Cerebellar nuclear complex (tissue), 1 donor: ENCODE measurements around the gene C9orf40.

Source experiments
- DNase-seq, 2 experiments: peaks; one replicate each; lab custom pipeline; 2025; lab: John Stamatoyannopoulos, UW

Gene C9orf40, protein sequence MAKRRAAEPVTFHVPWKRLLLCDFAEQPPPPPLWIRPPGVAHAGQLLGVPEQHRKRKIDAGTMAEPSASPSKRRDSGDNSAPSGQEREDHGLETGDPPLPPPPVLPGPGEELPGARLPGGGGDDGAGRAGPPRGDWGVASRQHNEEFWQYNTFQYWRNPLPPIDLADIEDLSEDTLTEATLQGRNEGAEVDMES

DNA sequence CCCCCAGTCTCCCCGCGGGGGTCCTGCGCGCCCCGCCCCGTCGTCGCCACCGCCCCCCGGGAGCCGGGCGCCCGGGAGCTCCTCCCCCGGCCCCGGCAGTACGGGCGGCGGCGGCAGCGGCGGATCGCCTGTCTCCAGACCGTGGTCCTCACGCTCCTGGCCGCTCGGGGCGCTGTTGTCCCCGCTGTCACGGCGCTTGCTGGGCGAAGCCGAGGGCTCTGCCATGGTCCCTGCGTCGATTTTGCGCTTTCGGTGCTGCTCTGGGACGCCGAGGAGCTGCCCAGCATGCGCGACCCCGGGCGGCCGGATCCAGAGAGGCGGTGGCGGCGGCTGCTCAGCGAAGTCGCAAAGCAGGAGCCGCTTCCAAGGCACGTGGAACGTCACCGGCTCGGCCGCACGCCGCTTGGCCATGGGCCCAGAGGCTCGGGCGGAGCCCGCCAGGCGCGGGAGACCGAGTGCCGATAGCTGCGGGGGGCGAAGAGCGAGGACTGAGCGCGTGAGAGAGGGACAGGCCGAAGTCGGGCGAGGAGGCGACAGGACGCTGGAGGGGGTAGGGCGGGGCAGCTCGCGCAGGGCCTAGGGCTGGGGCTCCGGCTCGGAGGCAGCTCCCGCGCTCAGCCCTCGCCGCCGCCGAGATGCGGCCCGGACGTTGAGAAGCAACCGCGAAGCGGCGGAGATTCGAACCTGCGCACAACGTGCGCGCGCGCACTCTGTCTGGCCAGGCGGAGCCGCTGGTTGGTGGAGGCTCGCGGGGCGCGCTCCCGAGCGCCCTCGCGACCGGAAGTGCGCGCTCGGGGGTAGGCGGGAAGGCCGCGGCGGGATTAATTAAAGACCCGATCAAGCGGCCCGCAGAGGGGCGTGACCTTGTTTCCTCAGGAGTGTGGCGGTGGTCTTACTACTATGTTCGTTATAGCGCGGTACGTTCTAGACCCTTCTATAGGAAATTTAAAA lies at the start of gene C9orf40:
Gene C9orf40, minus strand, starts transcription at position 712 of the 951 bp plus-strand sequence. Its CDS starts 301 bp downstream, at position 411.
- DNase-seq, result peak in 1 of 2 experiments; percentile 48

DNA sequence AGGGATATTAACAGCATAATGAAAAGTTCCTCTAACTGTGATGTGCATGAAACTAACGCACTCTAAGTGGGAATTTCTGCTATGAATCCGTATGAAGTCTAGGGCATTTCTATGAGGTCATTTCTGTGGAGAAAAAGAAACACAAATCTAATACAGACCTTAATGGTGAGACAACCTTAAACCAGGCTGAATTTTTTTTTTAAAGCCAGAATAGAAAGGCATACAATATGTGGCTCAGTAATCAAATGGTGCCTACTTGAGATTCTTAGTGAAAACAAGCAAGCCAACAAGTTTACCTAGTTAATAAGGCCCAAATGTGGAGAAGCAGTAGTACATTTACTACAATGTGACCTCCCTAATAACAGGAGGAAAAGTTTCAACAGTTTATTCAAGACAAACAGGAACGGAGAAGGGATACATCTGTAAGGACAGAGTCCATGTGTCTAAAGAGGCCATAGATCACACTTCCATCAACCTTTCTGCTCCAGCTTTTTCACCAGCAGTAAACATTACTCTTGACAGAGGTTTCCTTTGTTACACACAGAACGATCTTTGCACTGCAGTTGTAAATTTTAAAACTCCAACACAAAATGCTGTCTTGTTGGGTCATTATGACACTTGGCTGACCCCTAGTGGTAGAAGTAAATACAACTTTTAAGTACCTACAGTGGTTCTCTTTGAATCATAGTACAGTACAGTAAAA lies 49.2 kb upstream of the C9orf40 start:
- peak in 1 of 2 experiments; percentile 18 for DNase-seq

DNA sequence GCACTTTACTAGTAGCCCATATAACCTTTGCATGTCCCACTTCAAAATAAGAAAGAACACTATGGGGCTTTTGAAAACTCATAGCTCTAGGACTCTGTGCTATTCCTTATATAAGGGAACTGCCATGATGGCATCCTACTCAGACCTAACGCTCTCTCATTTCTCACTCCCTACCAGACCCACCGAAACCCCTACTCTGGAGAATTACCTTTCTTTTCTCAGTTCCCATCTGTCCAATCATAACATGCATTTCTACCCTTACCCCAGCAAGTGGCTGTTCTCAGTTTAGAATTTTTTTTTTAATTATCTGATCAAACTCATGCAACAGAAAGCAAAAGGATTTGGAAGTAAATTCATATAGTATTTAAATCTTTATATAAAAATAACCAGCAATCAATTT lies 48.1 kb upstream of the C9orf40 start:
- no peak for DNase-seq

DNA sequence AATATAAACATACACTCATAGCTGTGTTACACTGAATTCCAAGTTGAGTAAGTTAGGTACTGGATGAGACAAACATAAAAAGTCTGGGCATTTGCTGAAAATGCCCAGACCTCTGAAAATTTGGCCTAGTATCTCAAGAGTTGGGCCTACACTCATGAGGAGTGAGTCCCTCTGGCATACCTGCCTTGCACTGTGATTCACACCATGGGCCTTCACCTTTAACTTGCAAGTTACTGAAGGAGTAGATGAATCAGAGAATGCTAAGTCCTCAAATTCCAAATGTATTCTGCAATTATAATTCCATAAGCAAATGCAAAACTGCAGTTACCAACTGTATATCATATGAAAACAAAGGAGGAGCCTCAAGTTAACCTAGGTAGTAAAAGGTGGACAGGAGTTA lies 32.3 kb upstream of the C9orf40 start:
- no peak for DNase-seq

DNA sequence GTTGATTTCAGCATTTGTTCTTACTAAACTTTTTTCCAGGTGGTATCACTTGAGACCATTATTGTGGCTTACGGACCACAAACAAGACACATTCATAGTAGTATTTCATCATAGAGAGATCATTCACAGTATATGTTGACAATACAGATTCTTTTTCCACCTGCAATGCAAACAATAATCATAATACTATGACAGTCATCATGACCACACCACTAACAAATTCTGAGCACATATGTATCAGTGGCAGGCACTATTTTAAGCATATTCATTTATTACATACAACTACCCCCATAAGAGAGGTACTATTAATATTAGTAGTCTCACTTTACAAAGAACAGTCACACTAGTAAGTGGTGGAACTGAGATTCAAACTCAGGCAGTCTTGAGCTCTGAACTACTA lies 31.0 kb upstream of the C9orf40 start:
- no peak for DNase-seq

DNA sequence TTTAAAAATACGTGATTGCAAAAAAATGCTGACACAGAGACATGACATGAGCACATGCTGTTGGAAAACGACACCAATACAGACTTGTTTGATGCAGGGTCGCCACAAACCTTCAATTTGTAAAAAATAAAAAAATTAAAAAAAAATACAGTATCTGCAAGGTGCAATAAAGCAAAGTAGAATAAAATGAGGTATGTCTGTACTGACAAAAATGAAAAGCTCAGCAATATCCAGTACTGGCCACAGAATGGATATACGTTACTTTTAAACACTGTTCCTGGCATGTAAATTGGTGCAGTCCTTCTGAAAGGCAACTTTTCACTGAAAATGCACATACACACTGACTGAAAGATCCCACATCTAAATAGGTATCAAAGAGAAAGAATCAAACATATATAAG lies 27.1 kb upstream of the C9orf40 start:
- DNase-seq, result no peak

DNA sequence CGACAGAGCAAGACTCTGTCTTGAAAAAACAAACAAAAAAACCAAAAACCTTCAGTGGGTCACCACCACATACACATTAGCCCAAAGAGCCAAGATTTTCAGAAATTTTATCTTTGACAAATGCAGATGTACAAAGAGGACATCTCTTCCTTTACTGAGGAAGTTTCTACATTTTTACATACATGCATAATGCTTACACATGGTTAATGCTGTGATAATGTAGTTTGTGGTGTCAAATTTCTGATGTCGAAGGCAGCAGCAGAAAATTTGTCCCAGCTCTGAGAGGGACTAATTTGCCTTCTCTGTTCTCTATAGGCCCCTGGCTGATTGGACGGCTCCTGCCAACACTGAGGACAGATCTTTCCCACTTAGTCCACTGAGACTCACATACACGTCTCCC lies 24.6 kb upstream of the C9orf40 start:
- no peak for DNase-seq

DNA sequence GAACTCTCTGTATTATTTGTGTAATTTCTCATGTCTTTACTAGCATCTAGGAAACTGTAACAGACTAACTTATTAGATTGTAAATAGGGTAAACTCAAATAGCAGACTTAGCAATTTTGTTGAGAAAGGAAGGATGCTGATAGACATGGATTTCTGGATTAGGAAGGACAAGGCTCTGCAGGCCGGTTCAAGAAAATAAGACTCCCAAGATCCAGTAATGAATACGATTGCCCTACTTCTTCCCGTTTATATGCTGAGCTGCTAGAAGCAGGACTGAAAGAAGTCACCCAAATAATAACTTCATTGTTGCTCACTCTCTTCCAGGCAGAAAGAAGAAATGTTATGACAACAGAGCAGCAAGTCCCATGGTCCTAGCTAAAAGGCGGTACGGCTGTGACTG lies 22.8 kb upstream of the C9orf40 start:
- no peak for DNase-seq

DNA sequence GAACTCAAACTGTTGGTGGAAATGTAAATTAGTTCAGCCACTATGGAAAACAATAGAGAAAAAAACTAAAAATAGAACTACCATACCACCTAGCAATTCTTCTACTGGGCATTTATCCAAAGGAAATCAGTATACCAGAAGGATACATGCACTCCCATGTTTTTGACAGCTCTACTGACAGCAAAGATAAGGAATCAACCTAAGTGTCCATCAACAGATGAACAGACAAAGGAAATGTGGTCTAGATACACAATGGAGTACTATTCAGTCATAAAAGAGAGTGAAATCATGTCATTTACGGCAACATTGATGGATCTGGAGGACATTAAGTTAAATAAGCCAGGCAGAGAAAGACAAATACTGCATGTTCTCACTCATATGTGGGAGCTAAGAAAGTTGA lies 21.8 kb upstream of the C9orf40 start:
- DNase-seq, result no peak

DNA sequence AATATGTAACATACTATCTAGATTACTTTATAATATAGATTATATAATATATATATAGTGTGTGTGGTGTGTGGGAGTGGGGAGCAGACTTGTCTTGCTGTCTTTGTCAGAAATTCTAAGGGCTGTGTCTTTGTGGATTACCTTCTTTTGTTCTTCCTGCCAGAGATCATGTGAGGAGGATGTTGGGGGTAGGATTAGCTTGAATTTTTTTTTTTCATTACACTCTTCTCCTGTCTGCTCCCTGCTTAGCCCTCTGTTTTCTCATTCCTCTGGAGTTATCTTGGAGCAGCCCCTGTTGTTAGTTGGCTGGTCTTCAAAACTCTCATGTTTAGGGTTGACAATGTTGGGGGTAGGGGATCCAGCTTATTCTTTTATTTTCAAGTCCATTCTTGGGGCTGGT lies 21.0 kb upstream of the C9orf40 start:
- DNase-seq, result no peak

DNA sequence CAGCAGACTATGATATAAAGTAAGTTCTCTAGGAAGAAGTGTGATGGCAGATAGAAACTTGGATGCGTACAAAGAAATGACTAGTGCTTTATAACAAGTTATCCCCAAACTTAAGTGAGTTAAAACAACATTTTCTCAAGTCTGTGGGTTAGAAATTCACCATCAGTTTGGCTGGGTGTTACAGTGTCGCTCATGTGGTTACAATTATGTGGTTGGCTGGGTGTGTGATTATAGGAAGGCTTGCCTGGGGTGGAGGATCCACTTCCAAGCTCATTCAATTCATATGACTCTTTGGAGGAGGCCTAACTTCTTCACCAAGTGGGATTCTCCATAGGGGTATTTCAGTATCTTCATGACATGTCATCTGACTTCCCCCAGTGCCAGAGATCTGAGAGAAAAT lies 10.3 kb upstream of the C9orf40 start:
- no peak for DNase-seq

DNA sequence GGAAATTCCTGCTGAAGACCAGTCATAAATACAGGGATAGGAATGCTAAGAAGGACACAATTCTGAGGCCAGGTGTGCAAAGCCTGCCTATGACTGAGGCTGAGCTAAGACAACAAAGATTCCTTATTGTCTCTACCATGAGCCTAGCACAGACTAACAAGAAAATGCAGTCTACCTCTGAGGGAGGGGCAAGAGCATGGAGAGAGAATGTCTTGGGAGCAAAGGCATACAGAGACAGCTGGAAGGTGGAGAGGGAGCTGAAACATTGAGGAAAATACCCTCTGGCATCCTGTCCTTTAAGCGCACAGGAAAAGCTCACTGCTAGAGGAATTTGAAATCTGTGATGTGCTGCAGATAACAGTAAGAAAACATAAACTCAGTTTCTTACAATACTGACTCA lies 8.8 kb upstream of the C9orf40 start:
- no peak for DNase-seq

DNA sequence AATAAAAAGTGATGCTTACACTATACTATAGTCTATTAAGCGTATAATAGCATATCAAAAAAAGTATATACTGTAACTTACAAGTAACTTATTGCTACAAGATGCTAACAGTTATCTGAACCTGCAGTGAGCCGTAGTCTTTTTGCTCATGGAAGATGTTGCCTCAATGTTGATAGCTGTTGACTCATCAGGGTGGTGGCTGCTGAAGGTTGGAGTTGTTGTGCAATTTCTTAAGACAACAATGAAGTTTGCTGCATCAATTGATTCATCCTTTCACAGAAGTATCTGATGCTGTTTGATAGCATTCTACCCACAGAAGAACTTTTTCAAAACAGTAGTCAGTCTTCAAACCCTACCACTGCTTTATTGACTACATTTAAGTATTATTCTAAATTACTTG lies 7.8 kb upstream of the C9orf40 start:
- DNase-seq, result no peak

DNA sequence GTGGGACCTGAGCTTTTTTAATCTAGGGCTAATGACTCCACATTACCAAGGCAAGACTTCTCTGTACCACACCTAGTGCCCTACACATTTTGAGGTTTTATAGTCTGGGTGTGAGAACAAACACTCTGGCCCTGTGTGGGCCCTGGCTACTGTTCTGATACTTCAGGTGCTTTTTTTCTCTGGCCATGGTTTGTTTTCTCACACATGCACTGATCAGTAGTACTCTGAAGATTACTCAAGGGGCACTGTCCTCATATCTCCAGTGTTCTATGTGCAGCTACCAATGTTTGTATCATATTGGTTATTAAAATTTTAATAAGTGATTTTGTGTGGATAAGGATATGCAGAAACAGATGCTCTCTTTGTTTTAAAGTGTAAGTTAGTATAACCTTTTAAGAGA lies 5.9 kb upstream of the C9orf40 start:
- DNase-seq, result no peak

DNA sequence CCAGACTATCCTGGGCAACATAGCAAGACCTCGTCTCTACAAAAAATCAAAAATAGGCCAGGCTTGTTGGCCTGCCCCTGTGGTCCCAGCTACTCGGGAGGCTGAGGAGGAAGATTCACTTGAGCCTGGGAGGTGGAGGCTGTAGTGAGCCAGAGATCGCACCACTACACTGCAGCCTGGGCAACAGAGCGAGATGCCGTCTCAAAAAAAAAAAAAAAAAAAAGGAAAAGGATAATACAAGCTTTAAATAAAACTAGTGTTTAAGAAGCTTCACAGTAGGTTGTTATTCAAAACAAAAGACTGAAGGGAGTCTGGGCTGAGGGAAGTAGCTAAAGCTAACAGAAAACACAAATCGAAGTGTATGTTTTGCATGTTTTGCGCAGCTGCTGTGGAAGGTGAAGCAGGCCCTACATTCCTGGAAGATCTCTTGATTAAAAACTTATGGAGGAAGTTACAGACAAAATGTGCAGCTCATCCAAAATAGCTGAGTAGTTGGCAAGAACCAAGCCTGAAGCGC lies 581 bp upstream of the C9orf40 start:
- DNase-seq, result no peak

DNA sequence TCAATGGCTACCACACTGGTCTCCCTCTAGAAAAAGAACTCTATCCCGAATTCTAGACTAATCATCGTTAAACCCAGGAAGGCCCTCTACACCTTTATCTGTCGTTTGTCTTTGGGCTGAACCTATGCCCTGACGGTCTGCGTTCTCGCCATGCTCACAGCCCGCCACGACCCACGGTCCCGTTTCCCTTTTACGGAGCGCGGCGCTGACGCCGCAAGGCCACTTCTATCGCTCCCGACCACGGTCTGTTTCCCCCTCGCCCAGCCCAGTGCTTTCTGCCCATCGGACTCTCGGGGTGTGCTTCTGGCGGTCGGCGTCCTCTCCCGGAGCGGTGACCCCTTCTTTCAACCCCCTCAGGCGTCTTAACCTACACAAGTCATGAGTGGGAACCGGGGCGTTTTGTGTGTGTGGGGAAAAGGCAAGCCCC lies 974 bp downstream of the C9orf40 start:
- no peak for DNase-seq

DNA sequence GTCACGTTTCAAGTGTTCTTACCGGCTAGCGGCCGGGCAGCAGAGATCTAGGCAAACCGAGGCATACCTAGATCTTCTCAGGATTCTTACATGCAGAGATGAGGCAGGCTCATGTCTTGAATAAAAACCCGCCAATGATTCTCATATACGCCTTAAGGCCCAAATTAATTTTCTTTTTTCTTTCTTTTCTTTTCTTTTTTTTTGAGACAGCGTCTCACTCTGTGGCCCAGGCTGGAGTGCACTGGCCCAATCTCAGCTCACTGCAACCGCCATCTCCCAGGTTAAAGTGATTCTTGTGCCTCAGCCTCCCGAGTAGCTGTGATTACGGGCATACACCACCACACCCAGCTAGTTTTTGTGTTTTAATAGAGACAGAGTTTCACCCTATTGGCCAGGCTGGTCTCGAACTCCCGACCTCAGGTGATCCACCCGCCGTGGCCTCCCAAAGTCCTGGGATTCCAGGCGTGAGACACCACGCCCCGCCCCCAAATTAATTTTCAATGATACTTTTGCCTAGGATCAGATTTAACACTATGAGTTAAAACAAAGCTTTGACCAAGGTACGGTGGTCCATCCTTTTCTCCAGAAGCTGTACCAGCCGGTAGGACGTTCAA lies 1.5 kb downstream of the C9orf40 start:
- DNase-seq, result no peak

DNA sequence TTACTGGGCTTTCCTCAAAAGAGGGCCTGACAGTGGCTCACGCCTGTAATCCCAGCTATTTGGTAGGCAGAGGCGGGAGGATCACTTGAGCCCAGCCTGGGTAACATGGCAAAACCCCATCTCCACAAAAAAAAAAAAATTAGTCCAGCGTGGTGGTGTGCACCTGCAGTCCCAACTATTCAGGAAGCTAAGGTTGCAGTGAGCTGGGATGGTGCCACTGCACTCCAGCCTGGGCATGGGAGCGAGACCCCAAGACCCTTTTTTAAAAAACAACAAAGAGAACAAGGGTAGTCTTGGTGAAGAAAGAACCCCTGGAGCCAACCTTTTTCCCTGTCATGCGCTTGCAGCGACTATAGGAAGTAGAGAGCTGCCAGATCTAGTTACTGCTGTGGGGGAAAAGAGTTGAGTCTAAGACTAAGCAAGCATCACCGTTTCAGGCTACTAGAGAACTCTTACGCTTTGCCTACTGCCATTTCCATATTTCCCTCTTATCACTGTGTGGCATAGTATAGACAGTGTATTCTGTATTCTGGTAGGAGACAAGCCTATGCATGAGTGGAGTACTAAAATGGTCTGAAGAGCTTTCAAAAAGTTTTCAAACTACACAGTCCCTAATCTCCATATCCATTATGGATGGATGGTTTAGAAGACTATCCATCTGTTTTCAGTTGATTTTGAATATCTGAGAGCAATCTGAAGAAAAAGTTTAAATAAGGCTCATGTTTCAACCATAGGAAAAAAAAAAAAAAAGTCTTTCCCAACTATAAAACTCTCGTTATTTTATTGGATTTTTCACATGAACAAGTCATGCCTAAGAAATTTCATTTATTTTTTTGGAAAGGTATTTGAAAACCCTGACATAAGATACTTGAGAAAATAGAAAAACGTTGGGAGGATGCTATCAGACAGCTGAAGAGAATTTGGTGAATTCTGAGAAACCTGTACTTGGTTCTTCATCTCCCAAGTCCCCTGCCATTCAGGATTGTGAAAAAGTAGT lies 2.6 kb downstream of the C9orf40 start:
- DNase-seq, result no peak

DNA sequence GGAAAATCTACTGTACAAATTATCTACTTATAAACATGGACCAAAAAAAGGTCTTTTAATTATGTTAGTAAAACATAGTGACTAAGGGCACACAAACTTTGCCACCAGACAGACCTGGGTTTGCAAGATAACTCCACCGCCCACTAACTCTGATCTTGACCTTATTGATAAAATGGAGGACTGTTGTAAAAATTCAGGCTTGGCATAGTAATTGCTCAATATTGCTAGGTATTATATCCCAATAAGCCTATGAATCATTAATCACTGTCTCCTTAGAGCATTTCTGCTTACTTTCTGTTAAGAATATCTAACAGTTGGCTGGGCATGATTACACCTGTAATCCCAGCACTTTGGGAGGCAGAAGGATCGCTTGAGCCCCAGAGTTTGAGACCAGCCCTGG lies 3.8 kb downstream of the C9orf40 start:
- no peak for DNase-seq

DNA sequence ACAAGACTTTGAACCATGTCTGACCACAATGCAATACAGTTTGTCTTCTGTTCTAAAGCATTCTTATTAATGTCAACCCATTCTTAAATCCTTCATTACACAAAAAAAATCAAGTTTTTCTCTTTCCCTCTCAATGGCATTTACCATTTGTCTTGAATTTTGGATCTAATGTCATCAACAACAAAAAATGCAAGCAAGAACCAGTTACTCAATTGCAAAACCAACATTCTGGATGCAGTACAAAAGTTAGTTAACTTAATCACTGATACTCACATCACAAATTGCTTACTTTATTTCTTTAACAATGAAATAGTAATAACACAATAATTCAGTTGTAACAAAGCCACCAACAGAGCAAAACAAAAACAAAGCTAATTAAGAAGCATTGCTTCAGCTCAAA lies 6.0 kb downstream of the C9orf40 start:
- DNase-seq, result no peak

DNA sequence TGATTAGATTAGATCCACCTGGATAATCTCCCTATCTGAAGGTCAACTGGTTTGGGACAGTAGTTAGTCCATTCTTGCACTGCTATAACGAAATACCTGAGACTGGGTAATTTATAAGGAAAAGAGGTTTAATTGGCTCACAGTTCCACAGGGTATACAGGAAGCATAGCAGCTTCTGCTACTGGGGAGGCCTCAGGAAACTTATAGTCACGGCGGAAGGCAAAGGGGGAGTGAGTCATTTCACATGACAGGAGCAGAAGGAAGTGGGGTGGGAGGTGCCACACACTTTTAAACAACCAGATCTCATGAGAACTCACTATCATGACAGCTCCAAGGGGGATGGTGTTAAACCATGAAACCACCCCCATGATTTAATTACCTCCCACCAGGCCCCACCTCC lies 9.9 kb downstream of the C9orf40 start:
- no peak for DNase-seq
